Measurements from ENCODE around the gene COL15A1.

- TF ChIP-seq, protein P1, sequence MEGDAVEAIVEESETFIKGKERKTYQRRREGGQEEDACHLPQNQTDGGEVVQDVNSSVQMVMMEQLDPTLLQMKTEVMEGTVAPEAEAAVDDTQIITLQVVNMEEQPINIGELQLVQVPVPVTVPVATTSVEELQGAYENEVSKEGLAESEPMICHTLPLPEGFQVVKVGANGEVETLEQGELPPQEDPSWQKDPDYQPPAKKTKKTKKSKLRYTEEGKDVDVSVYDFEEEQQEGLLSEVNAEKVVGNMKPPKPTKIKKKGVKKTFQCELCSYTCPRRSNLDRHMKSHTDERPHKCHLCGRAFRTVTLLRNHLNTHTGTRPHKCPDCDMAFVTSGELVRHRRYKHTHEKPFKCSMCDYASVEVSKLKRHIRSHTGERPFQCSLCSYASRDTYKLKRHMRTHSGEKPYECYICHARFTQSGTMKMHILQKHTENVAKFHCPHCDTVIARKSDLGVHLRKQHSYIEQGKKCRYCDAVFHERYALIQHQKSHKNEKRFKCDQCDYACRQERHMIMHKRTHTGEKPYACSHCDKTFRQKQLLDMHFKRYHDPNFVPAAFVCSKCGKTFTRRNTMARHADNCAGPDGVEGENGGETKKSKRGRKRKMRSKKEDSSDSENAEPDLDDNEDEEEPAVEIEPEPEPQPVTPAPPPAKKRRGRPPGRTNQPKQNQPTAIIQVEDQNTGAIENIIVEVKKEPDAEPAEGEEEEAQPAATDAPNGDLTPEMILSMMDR (IDR thresholded peaks at IDR 0.05; ENCODE audit: low read depth, low read length): no peak
- no peak for TF ChIP-seq POLR2A (IDR thresholded peaks at IDR 0.05; ENCODE audit: extremely low read depth, insufficient read length)
- TF ChIP-seq MAX (IDR thresholded peaks at IDR 0.05; ENCODE audit: low read depth, low read length): no peak
These were observed 79.5 kb downstream of the COL15A1 start for GRCh38 chr9:99023231-99023630.
